ENCODE measurements around the gene FAM131C.
"Not testable (repeated sequence)": the region's sequence is repeated elsewhere in the genome, so short reads cannot be mapped to it uniquely, and the experiment has no call there.

The FAM131C gene

DNA sequence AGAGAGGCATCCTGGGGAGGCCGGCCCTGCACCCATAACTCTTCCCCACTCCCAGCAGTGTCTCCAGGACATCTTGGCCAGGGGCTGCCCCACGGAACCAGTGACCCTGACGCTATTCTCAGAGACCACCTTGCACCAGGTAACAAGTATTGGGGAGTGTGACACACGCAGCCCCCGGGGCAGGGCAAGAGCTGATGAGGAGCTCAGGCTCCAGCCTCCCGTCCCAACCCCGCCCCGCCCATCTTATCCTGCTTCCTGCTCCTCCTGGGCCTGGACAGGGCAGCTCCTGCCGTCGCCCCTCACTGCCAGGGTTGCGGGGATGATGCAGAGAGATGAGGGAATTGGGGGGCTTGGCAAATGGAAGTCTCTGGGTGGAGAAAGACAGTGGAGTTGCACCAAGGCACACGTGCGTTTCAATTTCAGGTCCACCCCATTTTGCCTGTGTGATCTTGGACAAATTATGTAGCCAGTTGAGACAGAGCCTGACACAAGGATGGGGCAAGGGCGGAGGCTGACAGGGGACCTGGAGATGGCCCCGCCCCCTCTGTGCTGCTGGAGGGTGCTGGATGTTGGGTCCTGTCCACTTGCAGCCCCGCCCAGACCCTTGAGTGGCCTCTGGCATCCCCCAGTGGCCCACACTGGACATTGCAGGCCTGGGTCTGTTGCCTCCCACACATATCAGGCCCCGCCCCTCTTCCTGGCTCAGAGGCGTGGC, 40.9 kb downstream of the FAM131C start:
- peak; percentile 14 for DNase-seq

DNA sequence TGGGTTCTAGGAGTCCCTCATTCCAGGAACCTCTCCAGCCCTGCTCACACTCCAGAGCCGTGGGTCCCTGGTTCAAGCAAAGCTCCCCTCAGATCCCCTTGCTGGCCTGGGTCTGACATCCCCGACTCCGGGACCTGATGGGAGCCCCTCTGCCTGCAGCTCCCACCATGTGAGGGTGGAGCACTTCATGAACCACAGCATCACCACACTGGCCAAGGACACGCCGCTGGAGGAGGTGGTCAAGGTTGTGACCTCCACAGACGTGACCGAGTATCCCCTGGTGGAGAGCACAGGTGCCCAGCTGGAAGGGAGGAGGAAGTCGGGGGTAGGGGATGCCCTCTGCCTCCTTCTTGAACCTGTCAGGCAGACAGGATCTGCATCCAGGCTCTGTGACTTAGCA, 41.9 kb downstream of the FAM131C start:
- no peak for DNase-seq

DNA sequence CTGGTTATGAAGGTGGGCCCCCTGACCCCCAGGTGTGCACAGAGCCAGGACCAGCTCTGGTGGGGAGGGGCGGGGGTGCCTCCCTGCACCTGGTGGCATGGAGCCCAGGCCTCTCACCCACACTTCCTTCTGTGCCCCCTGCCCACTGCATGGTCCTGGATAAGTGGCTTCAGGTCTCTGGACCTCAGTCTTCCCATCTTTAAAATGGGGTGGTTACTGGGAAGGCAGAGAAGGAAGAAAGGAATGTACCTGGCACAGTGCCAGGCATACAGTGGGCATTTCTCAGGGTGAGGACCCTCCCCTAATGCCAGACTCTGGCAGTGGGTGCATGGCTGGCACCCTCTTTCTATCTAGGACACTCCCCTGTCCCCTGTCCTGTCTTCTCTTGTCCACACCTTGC, 44.2 kb downstream of the FAM131C start:
- no peak for DNase-seq

DNA sequence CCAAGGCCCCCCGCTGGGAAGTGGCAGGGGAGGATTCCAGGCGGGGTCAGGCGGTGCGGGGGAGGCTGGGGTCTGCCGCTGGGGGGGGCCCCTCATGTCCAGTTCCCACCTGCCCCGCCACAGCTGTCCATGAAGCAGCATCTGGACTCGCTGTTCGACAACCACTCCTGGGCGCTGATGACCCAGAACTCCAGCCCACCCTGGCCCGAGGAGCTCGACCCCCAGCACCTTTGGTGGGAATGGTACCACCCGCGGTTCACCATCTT, 44.5 kb downstream of the FAM131C start:
- DNase-seq: not testable (repeated sequence)

DNA sequence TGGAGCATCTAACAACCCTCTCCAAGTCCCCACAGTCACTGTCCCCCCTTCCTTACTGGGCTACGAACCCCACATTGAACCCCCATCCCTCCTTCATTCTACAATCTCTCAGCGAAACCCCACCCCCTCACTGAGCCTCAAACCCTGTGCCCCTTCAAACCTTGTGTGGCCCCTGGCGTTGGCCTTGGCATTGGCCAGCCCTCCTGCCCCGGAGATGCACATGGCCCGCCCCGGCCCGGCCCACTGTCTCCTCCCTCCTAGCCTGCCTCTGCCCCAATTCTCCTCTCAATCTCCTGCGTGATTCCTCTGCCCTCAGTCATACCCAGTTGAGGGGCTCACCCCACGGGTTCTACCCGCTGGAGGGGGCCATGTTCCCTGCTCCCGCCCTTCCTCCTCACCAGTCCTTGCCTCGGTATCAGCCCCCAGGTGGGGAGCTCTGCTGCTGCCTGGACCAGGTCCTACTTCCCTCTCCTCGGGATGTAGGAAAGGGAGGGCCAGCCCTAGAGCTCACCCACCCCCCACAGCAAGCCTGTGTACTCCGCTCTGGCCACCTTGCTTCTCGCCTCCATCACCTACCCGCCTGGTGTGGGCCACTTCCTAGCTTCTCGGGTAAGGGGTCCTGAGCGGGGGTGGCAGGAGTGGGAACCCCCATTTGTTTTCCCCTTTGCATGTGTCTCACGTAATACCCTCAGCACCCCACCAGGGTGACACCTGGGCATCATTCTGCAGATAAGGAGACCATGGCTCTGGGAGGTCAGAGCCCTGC, 45.0 kb downstream of the FAM131C start:
- DNase-seq: no peak

DNA sequence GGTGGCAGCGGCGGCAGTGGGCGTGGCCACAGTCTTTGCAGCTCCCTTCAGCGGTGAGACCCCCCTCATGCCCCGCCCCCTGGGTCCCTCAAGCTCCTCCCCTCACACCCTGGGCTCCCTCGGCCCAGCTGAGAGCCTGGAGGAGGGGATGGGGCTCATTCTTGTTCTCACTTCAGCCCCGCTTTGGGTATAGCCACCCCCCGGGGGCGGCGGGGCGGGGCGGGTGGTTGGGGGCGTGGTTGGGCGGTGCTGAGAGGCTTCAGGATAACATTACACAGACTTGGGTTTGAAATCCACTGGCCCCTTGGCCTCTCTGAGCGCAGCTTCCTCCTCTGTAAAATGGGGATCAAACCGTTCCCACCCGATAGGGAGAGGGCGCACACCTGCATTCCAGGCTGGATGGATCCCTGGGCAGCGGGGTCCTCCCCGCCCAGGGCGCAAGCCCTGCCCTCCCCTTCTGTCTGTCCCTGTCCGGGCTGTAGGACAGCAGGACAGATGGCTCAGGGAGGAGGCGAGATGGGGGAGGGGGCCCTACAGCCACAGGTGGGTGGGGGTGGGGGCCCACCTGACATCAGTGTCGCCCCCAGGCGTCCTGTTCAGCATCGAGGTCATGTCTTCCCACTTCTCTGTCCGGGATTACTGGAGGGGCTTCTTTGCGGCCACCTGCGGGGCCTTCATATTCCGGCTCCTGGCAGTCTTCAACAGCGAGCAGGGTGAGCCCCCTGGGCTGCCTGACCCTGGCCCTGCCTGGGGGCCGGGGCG, 46.5 kb downstream of the FAM131C start:
- peak; percentile 21 for DNase-seq

DNA sequence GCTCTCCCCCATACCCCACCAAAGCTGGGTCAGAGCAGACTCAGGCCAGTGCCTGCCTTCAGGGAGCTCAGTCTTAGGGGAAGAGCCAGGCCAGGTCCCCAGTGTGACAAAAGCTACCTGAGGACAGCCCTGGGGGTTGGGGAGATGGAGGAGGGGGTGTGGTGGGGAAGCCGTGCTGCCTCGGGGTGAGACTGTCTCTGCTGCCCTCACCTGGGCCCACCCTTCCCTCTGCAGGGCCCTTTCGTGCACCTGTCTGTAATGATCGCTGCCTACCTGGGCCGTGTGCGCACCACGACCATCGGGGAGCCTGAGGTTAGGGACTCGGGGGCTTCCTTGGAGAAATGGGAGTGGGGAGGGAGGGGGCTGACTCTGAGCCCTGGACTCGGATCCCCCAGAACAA, 47.1 kb downstream of the FAM131C start:
- DNase-seq: not testable (repeated sequence)

DNA sequence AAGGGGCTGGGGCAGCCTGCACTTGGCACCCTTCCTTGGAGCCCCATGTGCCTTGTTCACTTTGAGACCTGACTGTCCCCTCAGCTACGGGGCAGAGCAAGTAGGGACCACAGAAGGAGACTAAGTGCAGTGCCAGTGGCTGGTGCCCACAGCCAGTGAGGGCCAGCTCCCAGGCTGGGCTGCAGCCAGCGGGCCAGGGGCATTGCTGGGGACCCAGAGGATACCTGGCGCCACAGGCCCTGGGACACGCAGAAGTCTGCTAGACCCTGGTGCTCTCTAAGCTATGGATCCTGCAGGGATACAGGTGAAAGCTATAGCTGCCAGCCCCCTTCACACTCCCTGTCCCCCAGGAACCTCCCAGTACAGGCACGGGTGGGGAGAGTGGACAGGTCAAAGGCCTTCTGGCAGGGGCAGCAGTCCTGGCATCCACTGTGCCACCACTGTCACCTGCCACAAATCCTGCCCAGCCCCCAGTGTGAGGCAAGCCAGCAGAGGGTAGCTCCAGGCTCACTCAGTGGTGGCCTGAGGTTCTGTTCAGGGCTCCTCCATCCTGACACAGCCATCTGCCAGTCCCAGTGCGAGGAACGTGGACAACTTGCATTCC, 50.3 kb downstream of the FAM131C start:
- no peak for DNase-seq

DNA sequence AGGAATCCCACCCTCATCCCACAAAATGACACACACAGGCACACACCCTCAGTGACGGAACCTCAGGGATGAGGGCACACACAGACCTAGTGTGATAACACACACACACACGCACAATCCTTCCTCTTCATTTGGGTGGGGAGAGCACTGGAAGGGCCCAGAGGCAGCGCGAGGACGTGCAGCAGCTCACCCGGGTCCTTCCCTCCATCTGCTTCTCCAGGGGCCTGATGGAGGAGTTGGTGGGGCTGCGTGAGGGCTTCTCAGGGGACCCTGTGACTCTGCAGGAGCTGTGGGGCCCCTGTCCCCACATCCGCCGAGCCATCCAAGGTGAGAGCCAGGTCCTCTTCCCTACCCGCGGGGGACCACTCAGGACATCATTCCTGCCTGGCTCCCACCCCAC, 51.1 kb downstream of the FAM131C start:
- DNase-seq: no peak

DNA sequence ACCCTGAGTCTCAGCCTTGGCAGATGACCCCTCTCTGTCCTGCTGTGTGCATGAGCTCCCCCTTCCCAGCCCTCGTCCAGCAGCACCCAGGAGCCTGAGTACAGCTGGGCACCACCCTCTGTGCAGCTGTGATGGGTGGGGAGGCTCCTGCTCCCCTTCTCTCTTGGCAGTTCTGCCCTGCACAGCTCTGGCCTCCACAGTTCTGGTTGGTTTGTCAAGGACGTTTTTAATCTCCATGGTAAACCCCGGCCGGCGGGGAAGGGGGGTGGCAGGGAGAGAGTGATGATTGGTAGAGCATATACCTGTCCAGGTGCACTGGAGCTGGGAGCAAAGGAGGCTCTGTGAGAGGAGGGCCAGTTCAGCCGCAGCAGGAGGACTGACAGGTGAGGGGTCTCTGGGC, 51.8 kb downstream of the FAM131C start, which contains the start of gene CLCNKA:
CLCNKA (plus strand) TSS at position 356 of the 400 bp plus-strand sequence. CDS start 584 bp downstream, outside the sequence.
- no peak for DNase-seq

DNA sequence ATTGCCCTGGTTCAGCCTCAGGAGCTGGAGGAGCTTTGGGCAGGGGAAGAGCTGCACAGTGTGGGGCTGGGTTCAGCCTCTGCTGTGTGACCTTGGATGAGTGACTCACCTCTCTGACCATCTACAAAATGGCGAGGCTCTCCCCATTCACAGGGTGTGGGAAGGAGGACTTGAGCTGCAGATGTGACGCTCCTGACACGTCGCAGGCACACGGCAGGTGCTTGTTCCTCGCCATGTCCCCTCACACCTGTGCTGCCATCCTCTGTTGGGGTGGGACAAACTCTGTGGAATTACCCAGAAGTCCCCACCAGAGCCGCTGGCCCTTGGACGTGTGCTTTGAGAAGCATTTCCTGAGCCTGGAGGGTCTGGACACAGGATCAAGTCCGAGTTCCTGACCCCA, 52.6 kb downstream of the FAM131C start:
- not testable (repeated sequence) for DNase-seq

DNA sequence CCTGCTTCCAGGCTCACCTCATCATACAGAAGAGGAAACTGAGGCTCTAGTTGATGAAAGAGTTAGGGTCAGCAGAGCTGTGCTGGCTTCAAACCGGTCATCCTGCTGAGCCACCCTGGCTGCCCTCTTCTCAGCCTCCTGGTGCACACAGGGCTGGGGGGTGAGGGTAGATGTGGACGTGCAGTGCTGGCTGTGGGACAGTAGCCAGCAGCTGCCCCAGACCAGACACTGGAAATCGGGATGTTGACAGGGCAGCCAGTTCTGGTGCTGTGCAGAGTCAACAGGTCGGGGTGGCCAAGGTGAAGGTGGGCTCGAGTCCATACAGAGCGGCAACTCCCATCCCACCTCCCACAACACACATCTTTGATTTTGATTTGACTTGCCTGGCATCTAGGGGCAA, 53.1 kb downstream of the FAM131C start:
- no peak for DNase-seq

DNA sequence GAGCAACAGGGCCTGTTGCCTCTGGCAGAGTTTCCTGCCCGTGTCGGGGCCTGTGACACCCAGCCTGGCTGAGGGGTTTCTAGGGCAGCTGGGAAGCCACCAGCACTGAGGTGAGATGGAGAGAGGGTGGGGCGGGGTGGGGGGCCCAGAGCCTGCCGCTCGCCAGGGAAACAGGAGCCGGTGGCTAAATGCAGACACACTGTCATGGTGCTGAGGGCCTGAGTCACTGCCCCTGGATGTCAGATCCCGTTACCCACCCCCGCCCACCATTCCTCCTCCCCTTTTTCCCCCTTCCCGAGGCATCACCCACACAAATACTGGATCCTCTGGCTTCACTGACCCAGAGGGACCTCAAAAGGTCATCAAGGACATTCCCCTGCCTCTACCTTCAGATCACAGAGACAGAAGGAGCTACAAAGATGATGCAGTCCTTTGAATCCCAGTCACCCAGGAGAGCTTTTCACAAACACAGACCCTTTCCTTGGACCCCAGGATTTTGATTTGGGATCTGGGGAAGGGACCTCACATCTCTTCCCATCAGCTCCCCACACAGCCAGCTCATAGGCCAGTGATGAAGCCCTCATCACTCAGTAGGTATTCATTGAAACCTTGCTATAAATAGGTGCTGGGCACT, 53.7 kb downstream of the FAM131C start:
- DNase-seq: no peak

DNA sequence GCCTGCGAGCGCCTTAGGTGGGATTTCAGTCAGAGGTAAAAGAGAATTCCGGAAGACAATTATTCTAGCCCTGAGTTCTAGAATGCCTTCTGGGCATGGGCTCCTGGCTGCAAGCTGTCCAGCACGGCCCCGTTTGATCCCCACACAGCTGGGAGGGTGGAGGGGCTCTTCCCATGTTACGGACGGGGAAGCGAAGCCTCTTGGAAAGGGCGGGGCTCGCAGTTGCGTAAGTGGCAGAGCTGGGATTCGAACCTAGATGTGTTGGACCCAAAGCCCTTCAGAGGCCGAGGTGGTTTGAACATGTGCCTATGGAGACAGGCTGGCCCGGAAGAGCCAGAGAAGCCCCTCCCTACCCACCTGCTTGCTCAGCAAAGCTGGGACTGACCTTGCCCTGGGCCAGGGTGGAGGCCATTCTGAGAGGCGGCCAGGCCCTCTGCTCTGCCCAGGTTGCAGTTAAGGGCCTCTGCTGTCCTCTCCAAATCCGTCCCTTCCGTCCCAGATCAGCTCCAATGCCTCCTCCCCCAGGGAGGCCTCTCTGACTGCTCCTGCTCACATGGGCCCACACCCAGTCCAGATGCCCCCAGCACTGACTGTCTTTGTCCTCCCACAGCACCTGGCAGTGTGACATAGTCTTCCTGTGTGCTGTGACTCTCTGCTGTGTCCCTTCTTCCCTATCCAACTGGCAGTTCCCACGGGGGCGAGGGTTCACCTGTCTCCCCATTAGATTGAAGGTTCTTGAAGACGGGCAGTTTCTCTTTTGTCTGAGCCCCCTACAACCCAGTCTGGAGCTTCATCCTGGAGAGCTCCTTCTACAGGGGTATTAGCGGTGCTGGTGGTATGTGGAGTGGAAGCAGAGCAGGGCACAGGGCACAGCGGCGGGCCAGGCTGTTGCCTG, 54.5 kb downstream of the FAM131C start:
- no peak for DNase-seq

DNA sequence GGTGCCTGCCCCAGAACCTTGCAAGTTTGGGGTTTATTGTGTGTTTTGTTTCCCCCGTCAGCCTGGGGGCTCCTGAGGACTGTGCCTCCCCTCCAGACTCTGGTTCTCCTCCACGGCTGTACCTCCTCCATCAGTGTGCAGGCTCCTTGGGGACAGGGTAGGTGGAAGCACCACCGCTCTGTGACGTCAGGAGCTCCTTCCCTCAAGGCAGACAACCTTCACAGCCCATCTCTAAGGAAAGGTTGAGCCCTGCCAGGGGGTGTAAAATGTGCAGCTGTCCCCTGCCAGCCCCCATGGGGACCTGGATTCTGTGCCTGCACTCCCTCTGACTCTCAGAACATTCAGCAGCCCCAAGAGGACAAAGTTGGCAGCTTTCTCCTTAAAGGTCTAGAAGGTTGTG, 55.1 kb downstream of the FAM131C start:
- no peak for DNase-seq

DNA sequence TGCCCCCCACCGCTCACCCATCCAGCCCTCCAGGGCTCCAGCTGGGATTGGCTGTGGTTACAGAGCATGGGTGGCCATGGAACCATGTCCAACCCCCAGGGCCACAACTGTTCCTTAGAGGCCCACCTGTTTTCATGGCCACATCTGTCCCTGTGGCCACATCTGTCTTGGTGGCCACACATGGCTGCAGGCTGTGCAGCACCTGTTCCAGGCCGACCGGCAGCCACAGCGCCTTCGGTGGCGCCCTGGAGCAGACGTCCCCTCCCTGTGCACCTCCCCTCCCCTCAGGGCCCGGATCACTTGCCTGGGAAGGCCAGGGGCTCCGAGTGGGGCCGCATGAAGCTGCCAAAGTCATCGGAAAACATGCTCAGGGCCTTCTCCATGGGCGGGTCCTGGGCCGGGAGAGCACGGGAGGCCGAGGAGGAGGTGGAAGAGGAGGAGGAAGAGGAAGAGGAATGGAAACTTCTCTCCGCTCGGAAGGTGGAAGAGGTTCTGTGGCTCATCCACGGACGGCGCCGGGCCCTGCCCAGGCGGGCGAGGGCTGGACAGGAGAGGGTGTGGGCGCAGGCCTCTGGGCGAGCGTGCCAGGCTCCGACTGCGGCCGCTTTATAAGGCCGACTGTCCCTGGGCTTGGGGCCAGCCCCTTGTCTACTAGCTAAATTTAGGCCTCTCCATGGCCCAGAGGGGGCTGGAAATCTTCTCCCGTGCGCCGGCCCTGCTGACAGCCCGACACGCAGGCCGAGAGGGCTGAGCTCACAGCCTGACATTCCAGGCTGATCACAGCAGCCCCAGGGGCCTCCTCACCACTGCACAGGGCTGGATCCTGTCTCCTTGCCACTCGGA, 55.8 kb downstream of the FAM131C start, which contains the start of gene HSPB7:
HSPB7 (minus strand) TSS at position 583 of the 843 bp plus-strand sequence; CDS start at position 503, 80 bp downstream.
- DNase-seq: no peak

DNA sequence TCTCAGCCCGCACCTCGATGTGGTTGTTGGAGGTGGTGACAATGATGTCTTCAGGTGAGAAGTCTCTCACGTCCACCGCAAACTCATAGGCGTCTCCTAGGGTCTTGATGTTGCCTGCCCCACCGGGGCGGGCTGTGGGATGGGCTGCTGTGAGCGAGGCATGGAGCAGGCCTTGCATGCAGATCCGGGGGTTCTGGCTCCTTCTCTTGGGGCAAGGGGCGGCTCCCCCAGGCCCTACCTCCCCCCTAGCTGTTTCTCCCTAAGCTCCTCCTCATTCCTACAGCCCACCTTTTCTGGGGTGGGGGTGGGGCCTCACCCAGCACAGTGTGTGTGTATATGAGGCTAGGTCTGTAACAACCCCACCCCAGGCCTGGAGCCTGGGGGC, 56.4 kb downstream of the FAM131C start:
- DNase-seq: no peak

DNA sequence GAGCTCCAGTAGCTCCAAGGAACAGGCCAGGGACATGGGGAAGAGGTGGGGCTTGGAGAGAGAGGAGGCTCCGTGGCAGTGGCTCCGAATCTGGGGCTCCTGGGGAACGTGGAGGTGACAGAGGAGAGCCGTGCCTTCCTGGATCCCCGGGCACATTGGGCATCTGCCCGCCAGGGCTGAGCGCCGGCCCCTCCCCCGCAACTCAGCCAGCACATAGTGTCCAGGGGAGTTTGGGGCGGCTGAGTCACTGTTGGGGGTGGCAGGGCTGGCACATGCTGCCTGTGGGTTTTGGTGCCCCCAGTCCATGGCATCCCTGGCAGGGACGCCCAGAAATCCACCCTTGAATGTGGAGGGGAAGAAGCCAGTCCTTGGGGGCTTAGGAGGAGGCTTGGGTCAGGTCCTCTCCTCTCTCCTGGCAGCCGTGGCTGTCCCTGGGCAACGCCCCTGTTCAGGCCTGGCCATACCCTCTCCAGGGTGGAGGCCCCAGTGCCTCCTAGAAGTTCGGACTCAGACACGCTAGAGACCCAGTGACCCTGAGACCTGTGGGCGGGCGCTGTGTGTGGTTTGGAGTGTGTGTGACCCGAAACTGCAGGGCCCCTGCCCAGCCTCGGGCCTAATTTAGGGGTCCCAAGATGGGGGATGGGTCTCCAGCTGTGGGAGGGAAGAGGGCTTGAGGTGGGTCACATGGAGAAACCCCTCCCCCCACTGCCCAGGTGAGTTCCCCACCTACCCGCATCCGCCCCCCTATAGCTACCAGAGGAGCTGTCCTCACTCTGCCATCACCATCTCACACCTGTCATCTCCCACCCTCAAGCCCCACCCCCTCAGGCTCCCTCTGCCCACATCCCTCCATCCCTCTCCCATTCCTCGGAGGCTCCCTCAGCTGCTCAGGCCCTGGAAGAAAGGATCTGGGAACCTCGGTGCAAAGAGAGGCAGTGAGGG, 57.2 kb downstream of the FAM131C start:
- DNase-seq: no peak

DNA sequence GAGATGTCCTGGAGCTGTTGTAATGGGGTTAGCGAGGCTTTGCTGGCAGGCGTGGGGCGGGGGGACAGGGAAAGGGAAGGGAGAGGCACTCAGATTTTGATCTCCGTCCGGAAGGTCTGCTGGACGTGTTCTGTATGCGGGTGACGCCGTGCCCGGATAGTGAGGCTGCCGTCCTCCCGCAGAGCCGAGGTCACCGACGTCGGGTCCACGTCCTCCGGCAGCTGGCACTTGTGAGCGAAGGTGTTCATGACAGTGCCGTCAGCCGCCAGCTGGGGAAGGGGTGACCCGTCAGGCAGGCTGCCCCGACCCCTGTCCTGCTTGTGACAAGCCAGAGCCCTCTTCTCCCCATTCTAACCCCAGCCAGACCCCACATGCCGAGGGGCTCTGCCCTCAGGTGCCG, 58.0 kb downstream of the FAM131C start:
- DNase-seq: no peak
